ENCODE results near the gene TRABD2B.

GRCh38 chr1:47947531-47947930 lies 49.7 kb downstream of the TRABD2B start:
- no peak for TF ChIP-seq EZH2 (IDR thresholded peaks at IDR 0.05; ENCODE audit: insufficient read depth, poor library complexity, severe bottlenecking)
- TF ChIP-seq EZH2phosphoT487 (IDR thresholded peaks at IDR 0.05; ENCODE audit: insufficient read depth, low read depth), result no peak

Data from GM23248 (cell line).